GM19397 (cell line): ENCODE results near the gene RGS2.

Experiments used
- ATAC-seq: cut with Tn5 transposase; IDR thresholded peaks from one replicate; pipeline ENCODE4 v1.9.1; 2021; ENCODE audit warnings: mild to moderate bottlenecking, moderate library complexity; ENCODE audit not compliant: unreplicated experiment

The RGS2 gene

DNA sequence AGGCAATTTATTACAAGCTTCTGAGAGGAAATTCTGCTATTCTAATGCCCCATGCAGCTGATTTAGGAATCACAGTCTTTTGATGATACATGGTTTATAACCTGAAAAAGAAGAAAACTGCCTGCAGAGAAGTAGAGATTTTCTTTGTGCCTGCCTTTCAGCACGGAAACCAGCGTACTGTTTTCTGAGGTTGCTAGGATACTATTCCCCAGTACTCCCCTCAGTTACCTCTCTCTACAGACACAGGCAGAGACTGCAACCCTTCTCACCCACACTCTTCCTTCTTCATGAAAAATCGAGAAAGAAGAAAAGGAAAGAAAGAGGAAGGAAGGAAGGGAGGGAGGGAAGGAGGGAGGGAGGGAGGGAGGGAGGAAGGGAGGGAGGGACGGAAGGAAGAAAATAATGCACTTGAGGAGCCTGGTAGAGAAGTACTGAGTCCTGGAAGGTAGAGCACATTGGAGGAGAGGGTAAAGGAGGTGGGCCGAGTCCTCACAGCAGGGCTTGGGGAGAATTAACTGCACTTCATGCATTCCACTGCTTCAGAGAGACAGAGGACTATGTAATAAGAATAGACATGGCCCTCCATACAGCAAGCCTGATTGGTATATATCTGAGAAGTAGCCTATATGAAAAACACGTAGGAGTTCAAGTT is 21.9 kb downstream of the RGS2 start:
- no peak for ATAC-seq

DNA sequence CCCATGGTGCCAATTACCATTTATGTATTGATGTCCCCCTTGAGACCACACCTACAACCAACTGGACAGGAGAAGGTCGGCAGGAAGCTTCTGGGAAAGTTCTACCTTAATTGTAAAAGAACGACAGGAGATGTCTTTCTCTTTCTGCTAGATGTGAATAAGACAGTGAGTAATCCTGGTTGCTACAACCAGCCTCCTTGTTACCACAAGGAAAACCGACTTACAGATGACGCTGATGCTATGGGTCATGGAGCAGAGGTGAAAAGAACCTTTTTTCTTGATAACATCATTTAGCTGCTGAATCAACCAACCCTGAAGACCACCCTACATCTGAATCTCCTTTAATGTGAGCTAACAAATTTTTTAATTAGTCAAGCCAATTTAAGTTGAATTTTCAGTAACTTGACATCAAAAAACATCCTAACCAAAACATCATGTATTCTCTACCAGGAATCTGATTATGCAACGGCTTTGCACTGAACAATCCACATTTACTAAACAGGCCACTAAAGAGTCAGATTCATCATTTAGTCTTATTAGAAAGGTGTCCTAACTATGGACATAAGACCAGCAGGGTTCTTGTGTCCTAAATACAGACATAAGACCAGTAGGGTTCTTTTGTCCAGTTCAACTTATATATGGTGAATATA is 23.0 kb downstream of the RGS2 start:
- ATAC-seq: no peak

DNA sequence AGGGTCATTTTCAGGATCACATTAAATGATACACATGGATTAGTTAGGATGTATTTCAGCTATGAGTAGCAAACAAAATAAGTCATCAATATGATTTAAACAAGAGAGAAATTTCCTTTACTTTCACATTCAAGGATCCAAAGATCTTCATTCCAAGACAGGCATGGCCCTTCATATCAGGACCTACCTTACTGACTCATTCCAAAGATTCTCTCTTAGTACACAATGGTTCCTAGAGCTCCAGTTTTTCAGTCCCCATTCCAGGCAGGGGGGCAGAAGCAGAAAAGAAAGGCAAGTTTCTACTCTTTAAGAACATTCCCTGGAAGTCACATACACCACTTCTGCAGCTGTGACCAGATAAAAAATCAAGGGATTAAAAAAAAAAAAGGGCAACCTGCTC is 23.7 kb downstream of the RGS2 start:
- ATAC-seq: no peak

DNA sequence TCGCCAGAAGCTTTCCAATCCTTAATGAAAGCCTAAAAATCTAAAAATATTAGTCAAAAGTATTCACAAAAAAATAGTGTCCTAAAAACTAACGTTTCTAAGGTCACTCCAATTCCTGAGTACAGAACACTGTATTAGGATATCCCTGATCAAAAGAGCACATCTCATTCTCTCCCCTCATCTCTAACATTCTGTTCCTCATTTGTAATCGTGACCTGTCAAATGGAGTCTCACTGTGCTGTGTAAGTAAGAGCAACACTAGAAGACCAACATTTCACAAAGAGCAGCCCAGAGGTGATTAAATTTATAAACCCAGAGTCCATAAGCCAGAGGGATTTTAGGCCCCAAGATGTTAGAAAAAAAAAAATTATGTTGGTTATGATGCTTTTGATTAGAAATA is 26.3 kb downstream of the RGS2 start:
- ATAC-seq: no peak

DNA sequence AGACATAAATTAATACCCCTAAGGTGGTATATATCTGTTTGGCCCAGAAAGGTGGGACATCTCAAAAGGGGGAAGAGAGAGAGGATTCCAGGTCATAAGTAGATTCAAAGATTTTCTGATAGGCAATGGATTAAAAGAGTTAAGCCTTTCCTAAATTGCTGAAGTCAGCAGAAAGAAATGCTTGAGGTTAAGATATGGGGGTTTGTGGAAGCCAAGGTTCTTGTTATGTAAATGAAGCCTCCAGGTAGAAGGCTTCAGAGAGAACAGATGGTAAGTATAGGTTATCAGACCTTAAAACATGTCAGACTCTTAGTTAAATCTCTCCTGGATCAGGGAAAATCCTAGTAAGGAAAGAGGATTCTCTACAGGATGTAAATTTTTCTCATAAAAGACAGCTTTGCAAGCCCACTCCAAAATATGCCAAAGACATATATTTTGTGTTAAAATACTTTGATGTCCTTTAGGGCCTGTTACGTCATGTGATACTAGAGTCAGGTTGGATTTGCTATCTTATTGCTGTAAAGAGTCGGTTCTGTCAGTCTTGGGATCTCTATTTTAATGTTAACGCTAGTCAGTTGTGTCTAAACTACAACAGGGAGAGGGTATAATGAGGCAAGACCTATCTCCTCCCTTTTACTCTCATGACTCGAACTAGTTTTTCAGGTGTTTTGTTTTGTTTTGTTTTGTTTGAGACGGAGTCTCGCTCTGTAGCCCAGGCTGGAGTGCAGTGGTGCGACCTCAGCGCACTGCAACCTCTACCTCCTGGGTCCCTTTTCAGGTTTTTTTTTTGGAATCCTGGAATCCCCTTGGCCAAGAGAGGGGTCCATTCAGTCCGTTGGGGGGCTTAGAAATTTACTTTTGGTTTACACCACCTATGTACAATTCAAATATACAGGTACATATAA is 30.6 kb downstream of the RGS2 start:
- no peak for ATAC-seq

DNA sequence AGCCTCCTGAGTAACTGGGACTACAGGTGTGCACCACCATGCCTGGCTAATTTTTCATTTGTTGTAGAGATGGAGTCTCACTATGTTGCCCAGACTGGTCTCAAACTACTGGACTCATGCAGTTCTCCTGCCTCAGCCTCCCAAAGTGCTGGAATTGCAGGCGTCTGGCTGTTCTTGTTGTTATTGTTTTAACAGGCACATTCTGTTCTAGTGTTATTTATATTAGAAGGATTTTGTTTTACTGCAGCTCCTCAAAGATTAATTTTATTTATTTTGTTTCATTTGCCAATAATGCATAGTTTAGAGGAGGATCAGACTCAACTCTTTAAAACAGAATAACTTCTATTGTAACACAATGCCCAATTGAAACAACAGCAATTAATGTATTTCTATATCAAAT is 35.5 kb downstream of the RGS2 start:
- no peak for ATAC-seq

DNA sequence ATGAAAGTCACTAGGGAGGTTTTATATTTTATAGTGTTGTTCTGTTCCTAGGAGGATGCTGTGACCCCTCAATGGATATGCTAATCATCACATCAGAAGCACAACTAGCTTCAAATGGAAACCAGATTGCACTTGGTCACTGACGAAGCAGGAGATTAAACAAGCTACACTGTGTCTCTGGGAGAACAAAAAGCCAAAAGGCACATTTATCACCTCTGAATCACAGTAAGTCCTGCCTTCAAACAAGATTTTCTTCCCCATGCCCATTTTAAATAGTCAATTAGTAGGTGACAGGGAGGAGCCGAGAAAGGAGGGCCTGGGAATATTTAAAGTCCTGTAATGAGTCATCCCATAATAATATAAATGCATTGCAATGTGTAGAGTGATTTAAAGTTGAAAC is 38.1 kb downstream of the RGS2 start:
- ATAC-seq: no peak

DNA sequence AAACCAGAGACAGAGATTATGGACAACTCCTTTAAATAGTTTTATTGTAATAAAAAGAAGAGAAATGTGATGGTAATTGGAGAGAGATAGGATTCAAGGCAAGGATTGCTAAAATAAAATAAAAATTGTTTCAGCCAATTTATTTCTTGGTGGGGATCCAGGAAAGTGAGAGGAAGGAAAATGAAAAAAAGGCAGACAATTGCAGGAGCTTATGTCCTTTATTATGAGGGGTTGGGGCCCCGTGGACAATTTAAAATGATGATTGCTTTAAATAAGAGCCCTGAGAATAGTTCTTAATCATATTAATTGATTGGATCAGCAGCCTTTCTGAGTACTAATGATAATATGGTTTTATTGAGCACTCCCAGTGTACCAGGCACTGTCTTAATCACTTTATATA is 40.2 kb downstream of the RGS2 start:
- ATAC-seq: no peak

DNA sequence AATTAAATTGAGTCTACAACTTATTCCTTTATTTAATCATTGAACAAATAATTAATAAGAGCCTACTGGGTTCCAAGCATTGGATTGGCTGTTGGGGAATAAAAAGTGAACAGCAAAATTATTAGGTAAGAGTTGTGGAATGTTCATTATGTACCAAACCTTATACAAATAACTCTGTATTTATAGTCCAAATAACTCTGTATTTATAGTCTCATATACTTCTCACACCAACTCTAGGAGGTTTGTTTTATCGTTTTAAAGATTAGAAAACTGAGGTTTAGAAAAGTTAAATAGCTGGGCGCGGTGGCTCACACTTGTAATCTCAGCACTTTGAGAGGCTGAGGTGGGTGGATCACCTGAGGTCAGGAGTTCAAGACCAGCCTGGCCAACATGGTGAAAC is 40.6 kb downstream of the RGS2 start:
- no peak for ATAC-seq

DNA sequence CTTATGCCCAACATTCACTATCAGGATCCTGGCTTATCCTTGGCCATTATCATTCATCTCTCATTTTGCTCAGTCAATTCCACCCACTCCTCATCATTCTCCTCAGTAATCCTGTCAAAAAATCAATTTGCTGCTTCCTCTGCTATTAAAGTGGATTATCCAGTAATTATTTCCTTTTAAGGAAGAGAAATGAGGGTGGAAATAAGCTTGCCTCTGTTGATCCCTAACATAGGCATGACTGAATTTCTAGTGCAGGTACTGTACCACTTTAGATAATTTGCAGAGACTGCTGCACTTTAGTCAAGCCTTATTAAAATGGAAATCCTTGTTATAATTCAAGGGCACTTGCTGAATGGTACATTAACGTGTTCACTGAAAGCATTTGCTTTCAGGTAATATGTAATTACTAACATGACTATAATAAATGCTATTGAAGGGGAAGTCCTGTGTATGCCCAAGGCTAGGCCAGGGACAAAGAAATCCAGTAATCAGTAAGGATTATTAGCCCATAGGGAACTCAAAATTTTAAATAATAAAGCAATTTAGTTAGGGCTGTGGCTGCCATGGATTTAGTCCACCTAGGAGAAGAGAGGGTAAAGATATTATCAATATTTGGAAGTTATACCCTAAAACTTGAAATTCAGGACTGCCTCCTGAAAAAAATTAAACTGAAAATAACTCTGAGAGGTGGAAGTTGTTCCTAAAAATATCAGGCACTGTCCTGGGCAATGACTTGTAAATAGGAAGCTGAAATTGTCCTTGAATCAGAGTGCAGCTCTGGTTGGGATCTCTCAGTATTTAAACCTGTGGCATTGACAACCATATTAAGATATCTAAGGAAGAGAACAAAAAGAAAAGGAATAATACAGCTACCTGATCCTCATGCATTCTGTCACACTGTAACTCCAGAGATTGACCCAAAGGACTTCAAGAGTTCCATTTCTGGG is 43.4 kb downstream of the RGS2 start:
- no peak for ATAC-seq

DNA sequence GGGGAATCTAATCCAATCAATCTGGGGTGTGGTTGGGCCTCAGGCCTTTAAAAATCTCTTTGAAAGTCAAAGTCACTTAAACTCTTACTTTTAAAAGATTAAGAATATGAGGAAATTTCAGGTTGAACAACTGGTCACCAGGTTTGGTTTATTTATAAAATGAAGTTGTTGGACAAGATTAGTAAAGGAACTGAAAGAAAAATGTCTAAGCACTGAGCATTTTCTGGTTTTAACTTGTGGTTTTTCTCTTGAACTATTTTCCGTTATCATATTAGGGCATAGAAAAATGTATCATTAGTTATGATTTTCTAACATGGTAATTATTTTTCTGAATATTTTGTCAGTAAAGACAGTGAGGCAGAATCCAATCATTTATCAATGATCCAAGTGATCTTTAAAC is 49.6 kb downstream of the RGS2 start:
- no peak for ATAC-seq

DNA sequence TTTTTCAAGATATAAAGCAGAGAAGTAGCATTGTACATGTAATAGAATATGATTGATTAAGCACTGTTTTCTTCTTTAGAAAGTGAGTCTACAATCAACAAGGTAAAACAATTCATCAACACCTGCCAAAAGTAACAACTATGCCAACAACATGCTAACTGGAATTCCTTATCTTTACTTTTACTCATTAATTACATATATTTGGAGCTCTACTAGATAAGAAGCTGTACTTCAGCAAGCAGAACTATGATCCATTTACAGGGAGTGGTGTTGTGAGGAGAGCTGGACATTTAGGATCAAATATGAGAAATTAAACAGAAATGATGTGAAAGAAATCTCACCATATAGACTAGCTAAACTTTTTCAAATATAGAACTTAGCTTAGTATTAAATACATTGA is 51.0 kb downstream of the RGS2 start:
- ATAC-seq: no peak

DNA sequence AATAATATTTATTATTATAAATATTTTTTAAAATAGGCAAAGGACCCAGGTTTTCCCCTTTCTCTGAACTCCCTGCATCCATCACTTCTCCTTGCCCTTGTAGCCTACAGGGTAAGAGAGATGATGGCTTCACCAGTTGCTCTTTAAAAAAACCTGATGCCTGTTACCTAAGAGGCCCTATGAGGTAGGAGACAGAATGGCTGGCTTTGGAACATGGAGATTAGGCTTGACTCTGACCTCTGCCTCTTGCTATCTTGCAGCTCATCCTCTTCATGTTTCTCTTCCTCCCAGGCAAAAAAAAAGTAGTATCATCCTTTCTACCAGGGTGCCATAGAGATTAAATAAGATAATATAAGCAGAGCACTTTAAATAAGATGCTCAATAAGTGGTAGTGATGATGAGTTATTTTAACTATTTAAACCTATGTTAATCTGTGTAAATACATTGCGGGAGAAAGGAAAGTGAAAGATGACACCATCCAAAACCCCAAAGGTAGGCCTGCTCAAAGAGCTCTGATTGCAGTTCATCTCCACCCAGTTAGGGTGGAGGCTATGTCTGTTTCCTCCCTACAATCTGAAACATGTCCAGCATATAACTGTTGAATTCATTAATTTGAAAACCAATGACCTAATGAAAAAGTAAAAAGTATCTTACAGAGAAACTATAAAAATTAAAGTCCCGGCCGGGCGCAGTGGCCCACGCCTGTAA is 51.8 kb downstream of the RGS2 start:
- ATAC-seq: no peak

DNA sequence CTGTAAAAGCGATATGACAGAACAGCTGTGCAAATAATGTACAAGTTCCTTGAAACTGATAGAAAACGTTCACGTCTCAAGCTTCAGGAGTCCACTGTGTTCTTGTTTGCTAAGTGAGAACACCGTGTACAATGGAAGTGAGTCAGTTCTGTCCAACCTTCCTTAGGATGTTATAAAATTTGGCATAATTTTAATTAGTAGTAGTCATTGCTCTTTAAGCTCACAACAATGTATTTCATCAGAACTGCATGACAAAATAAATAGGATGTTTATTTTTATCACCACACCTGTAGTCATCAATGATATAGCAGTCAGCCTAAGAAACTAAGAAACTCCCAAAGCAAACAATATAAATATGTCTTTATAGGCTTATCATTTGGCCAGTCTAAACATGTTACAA is 53.0 kb downstream of the RGS2 start:
- ATAC-seq: no peak
